A549 (cell line): Measurements from ENCODE around the gene RAPGEF2. TPM values are rescaled to one million over a fixed set of nuclear protein-coding genes. Genes with fewer than 3 reads are reported as not detected.
"Not testable (repeated sequence)": the region's sequence is repeated elsewhere in the genome, so short reads cannot be mapped to it uniquely, and the experiment has no call there.

Experiments
- ATAC-seq, 2 experiments: fragments of 200-7000 bp in 1 of 2; fragments of >200 bp in 1 of 2; cut with Nextera tagmentation in 1 of 2; cut with Tn5 transposase in 1 of 2; 3 replicates each; pipeline versions ENCODE4 v1.8.0 to v1.9.1; 2018 to 2020; ENCODE audit warnings: mild to moderate bottlenecking in 1 of 2, moderate library complexity in 1 of 2
- CTCF ChIA-PET: fragments of 300-600 bp; sonication (Branson Sonifier 250); formaldehyde crosslinking; extraction: SDS; loops from one replicate; lab custom pipeline; 2021; ENCODE audit warnings: antibody characterized with exemption, inconsistent platforms; lab: Yijun Ruan, JAX
- POLR2A ChIA-PET: fragments of 350-600 bp; formaldehyde crosslinking; extraction: SDS; loops from one replicate; lab custom pipeline; 2021; ENCODE audit warnings: antibody characterized with exemption, inconsistent platforms; lab: Yijun Ruan, JAX
- DNase-seq, 2 experiments: peaks; one replicate each; pipeline versions ENCODE4 v3.0.0 to v3.0.0-alpha.2; 2011 to 2016; ENCODE audit warnings: low read depth in 1 of 2, low spot score in 1 of 2
- FAIRE-seq: peaks from 2 replicates; lab custom pipeline; 2011; peaks lifted over from hg19 to GRCh38; lab: Jason Lieb, UNC
- H3K27ac ChIP-seq, 2 experiments: fragments of >200 bp; sonication (Bioruptor Twin); formaldehyde crosslinking; 3 replicates each; pipeline ENCODE4 v1.5.1; 2016 to 2017
- H3K4me1 ChIP-seq: fragments of >200 bp; sonication (Bioruptor Twin); formaldehyde crosslinking; 3 replicates; pipeline ENCODE4 v1.6.1; 2016
- H3K4me2 ChIP-seq: fragments of >200 bp; sonication (Bioruptor Twin); formaldehyde crosslinking; 3 replicates; pipeline ENCODE4 v1.6.1; 2016
- H3K4me3 ChIP-seq: fragments of >200 bp; sonication (Bioruptor Twin); formaldehyde crosslinking; 3 replicates; pipeline ENCODE4 v1.5.1; 2016
- H3K9me3 ChIP-seq: fragments of >200 bp; sonication (Bioruptor Twin); formaldehyde crosslinking; 3 replicates; pipeline ENCODE4 v1.6.1; 2016
- CBX2 ChIP-seq: fragments of 200-600 bp; sonication (generic); IDR thresholded peaks from 2 replicates; pipeline ENCODE4 v1.6.1; 2016; ENCODE audit warnings: low read depth, mild to moderate bottlenecking, borderline replicate concordance
- CHD4 ChIP-seq: fragments of 200-600 bp; sonication (generic); IDR thresholded peaks from 2 replicates; pipeline ENCODE4 v1.6.1; 2016; ENCODE audit warnings: antibody characterized with exemption, mild to moderate bottlenecking, borderline replicate concordance
- EHMT2 ChIP-seq: fragments of 200-600 bp; sonication (generic); IDR thresholded peaks from 2 replicates; pipeline ENCODE4 v1.6.1; 2016; ENCODE audit warnings: antibody characterized with exemption, low read depth, mild to moderate bottlenecking, moderate library complexity
- FOSL2 ChIP-seq, 2 experiments: fragments of 450-650 bp in 1 of 2; fragments of >200 bp in 1 of 2; sonication (Bioruptor Twin) in 1 of 2; formaldehyde crosslinking; IDR thresholded peaks; 2 replicates each; pipeline versions ENCODE4 v1.5.0 to v1.6.1; 2016 to 2020; ENCODE audit warnings: mild to moderate bottlenecking in 1 of 2, moderate library complexity in 1 of 2
- HES2 ChIP-seq: fragments of >200 bp; sonication (Bioruptor Twin); formaldehyde crosslinking; IDR thresholded peaks from 2 replicates; pipeline ENCODE4 v1.6.1; 2016
- HMGXB4 ChIP-seq: fragments of 250-450 bp; sonication (Bioruptor Pico); IDR thresholded peaks from 2 replicates; pipeline ENCODE4 v1.5.0; 2021; ENCODE audit warnings: mild to moderate bottlenecking, moderate library complexity, borderline replicate concordance
- HOXA7 ChIP-seq: fragments of 250-450 bp; sonication (Bioruptor Pico); IDR thresholded peaks from 2 replicates; pipeline ENCODE4 v1.5.0; 2020; ENCODE audit warnings: mild to moderate bottlenecking, moderate library complexity
- KDM5A ChIP-seq: fragments of 200-600 bp; sonication (generic); IDR thresholded peaks from 2 replicates; pipeline ENCODE4 v1.6.1; 2016; ENCODE audit warnings: antibody characterized with exemption, mild to moderate bottlenecking
- MAFK ChIP-seq: fragments of 450-650 bp; IDR thresholded peaks from 2 replicates; pipeline ENCODE4 v1.6.1; 2014; ENCODE audit not compliant: partially characterized antibody
- NPAS2 ChIP-seq: fragments of 250-450 bp; sonication (Bioruptor Pico); IDR thresholded peaks from 2 replicates; pipeline ENCODE4 v1.8.0; 2022; ENCODE audit warnings: mild to moderate bottlenecking, moderate library complexity, borderline replicate concordance
- POLR2A ChIP-seq: IDR thresholded peaks from 2 replicates; pipeline ENCODE4 v1.6.1; 2012; ENCODE audit warnings: mild to moderate bottlenecking, low read length
- RAD21 ChIP-seq, 2 experiments: fragments of >200 bp in 1 of 2; sonication (Bioruptor Twin) in 1 of 2; formaldehyde crosslinking in 1 of 2; IDR thresholded peaks in 1 of 2; conservative IDR thresholded peaks in 1 of 2; 2 replicates in 1 of 2; 3 replicates in 1 of 2; pipeline ENCODE4 v1.6.1; 2012 to 2018; ENCODE audit warnings: inconsistent platforms in 1 of 2
- RFX5 ChIP-seq: fragments of 450-650 bp; IDR thresholded peaks from 2 replicates; pipeline ENCODE4 v1.7.1; 2014; ENCODE audit warnings: antibody characterized with exemption, mild to moderate bottlenecking, moderate library complexity
- RNF2 ChIP-seq: fragments of 200-600 bp; sonication (generic); IDR thresholded peaks from 2 replicates; pipeline ENCODE4 v1.6.1; 2016; ENCODE audit warnings: low read depth, mild to moderate bottlenecking, antibody characterized with exemption, moderate library complexity, borderline replicate concordance
- TP53 ChIP-seq: fragments of 250-450 bp; sonication (Bioruptor Pico); IDR thresholded peaks from 2 replicates; pipeline ENCODE4 v1.5.0; 2021; ENCODE audit warnings: mild to moderate bottlenecking, moderate library complexity
- ZC3H11A ChIP-seq: fragments of 450-650 bp; IDR thresholded peaks from 2 replicates; pipeline ENCODE4 v1.6.1; 2014; ENCODE audit warnings: antibody characterized with exemption, mild to moderate bottlenecking
- ZSCAN20 ChIP-seq: fragments of 250-450 bp; sonication (Bioruptor Pico); IDR thresholded peaks from 2 replicates; pipeline ENCODE4 v1.8.0; 2022; ENCODE audit warnings: mild to moderate bottlenecking, moderate library complexity
- WGBS: methylation state at CpG from one replicate; pipeline ENCODE4 v1.1.6; 2017; ENCODE audit errors: missing lambda C conversion rate; 5-methylcytosine and 5-hydroxymethylcytosine counted together
- polyA plus RNA-seq, 4 experiments: library from polyadenylated mRNA; depleted of rRNA in 3 of 4; stranded (reverse); fragments of >200 nt; fragmentation: RNase III in 1 of 4; extraction: RNeasy Plus Mini Kit Qiagen cat#74134 plus additional on column Dnase treatment in 1 of 4; gene quantifications; 2 replicates in 3 of 4; 3 replicates in 1 of 4; pipeline ENCODE4 v1.2.3, GENCODE V29; 2011 to 2017
- TF ChIP-seq, protein P1 (sequence below): fragments of 200-600 bp; sonication (generic); IDR thresholded peaks from 2 replicates; pipeline ENCODE4 v1.6.1; 2016; ENCODE audit warnings: antibody characterized with exemption, mild to moderate bottlenecking, moderate library complexity

Gene RAPGEF2
- polyA plus RNA-seq, 2 of the 4 experiments (the other 2 are of a cell fraction): 10.7 to 31.8 TPM

GRCh38 chr4:159086606-159087005, 16.3 kb upstream of the RAPGEF2 start:
- no peak overlapping the region for H3K4me3 ChIP-seq
- 93% methylated on average over 2 of the region's 2 CpGs for WGBS
- FAIRE-seq: no peak
- CTCF ChIA-PET: interaction anchor here (0.7 to 1.2 kb wide), 2 partner anchors 15 to 253 kb away, joined by 3 read pairs; no protein-coding TSS in a partner anchor
- H3K4me2 ChIP-seq: no peak overlapping the region
- no peak for ATAC-seq
- H3K27ac ChIP-seq: no peak overlapping the region
- POLR2A ChIA-PET: no interaction called here
- no peak for DNase-seq
- no peak for TF ChIP-seq FOSL2 (IDR thresholded peaks at IDR 0.05)
- no peak for TF ChIP-seq FOSL2 (CRISPR knock-in tag; IDR thresholded peaks at IDR 0.05)
- no peak for TF ChIP-seq NPAS2
- TF ChIP-seq POLR2A: no peak
- TF ChIP-seq HES2: no peak
- TF ChIP-seq MAFK: no peak
- no peak for TF ChIP-seq CHD4
- TF ChIP-seq, protein P1, sequence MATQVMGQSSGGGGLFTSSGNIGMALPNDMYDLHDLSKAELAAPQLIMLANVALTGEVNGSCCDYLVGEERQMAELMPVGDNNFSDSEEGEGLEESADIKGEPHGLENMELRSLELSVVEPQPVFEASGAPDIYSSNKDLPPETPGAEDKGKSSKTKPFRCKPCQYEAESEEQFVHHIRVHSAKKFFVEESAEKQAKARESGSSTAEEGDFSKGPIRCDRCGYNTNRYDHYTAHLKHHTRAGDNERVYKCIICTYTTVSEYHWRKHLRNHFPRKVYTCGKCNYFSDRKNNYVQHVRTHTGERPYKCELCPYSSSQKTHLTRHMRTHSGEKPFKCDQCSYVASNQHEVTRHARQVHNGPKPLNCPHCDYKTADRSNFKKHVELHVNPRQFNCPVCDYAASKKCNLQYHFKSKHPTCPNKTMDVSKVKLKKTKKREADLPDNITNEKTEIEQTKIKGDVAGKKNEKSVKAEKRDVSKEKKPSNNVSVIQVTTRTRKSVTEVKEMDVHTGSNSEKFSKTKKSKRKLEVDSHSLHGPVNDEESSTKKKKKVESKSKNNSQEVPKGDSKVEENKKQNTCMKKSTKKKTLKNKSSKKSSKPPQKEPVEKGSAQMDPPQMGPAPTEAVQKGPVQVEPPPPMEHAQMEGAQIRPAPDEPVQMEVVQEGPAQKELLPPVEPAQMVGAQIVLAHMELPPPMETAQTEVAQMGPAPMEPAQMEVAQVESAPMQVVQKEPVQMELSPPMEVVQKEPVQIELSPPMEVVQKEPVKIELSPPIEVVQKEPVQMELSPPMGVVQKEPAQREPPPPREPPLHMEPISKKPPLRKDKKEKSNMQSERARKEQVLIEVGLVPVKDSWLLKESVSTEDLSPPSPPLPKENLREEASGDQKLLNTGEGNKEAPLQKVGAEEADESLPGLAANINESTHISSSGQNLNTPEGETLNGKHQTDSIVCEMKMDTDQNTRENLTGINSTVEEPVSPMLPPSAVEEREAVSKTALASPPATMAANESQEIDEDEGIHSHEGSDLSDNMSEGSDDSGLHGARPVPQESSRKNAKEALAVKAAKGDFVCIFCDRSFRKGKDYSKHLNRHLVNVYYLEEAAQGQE: no peak
- no peak for TF ChIP-seq ZC3H11A
- no peak for TF ChIP-seq ZSCAN20
- TF ChIP-seq KDM5A: no peak
- no peak for TF ChIP-seq RAD21 (conservative IDR thresholded peaks at IDR 0.05 in 1 of 2, IDR thresholded peaks at IDR 0.05 in 1 of 2)
- TF ChIP-seq CBX2: no peak
- no peak for TF ChIP-seq EHMT2
- TF ChIP-seq TP53 (CRISPR knock-in tag): no peak
- no peaks in the 10 kb centered on the region for H3K9me3 ChIP-seq
- no peaks in the 10 kb centered on the region for H3K4me1 ChIP-seq

GRCh38 chr4:159090255-159090654, 12.6 kb upstream of the RAPGEF2 start:
- WGBS: 66% methylated on average over 4 of the region's 4 CpGs
- no peak for TF ChIP-seq HMGXB4
- TF ChIP-seq RNF2: no peak
- no peak for TF ChIP-seq RFX5
- TF ChIP-seq HOXA7 (CRISPR knock-in tag): no peak
- FAIRE-seq (no peak), ATAC-seq (no peak), DNase-seq (no peak)
- Histone ChIP-seq H3K4me3 (no peak overlapping the region), H3K27ac (no peak overlapping the region), H3K9me3 (no peaks in the 10 kb centered on the region), H3K4me2 (no peak overlapping the region), H3K4me1 (no peaks in the 10 kb centered on the region)
- ChIA-PET CTCF (interaction anchor here (1.0 kb wide), 1 partner anchor 239 kb away, joined by 3 read pairs; no protein-coding TSS in a partner anchor), POLR2A (no interaction called here)

GRCh38 chr4:159094156-159094555, 8.7 kb upstream of the RAPGEF2 start:
- DNase-seq, ATAC-seq, H3K4me3 ChIP-seq, H3K9me3 ChIP-seq, FAIRE-seq, H3K4me1 ChIP-seq, POLR2A ChIA-PET, H3K27ac ChIP-seq, H3K4me2 ChIP-seq: not testable (repeated sequence)
- 82% methylated on average over 4 of the region's 11 CpGs for WGBS
- CTCF ChIA-PET: interaction anchor here (0.9 kb wide), 1 partner anchor 237 kb away, joined by 3 read pairs; no protein-coding TSS in a partner anchor
